Mesangial cell (primary cell): Measurements from ENCODE around the gene ABLIM1. TPM values are rescaled to one million over a fixed set of nuclear protein-coding genes. Genes with fewer than 3 reads are reported as not detected.

Experiments
- total RNA-seq: library from RNA; depleted of rRNA; stranded (reverse); fragments of >200 nt; gene quantifications from 2 replicates; pipeline ENCODE4 v1.2.3, GENCODE V29; 2015

ABLIM1 gene
- total RNA-seq: 7.2 and 33.1 TPM in 2 replicates

DNA sequence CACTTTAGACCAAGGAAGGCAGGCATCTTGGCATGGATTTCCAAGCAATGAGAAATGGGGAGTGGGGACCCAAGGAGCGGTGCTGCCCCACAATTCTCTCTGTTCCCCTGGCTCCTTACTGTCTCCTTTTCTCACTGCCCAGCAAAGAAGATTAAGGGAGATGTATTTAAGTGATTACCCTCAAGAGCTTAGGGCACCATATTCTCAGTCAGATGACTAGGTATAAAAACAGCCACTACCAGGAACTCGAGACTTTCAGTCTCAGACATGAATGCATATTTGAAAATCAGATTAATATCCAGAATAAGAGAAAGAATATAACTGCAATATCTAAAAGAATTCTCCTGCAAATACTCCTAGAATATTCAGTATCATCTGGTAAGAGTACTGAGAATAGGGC, at the start of gene ABLIM1:
Gene ABLIM1, minus strand, starts transcription at position 101 of the 400 bp plus-strand sequence. Its CDS starts 75 bp downstream, at position 26.

DNA sequence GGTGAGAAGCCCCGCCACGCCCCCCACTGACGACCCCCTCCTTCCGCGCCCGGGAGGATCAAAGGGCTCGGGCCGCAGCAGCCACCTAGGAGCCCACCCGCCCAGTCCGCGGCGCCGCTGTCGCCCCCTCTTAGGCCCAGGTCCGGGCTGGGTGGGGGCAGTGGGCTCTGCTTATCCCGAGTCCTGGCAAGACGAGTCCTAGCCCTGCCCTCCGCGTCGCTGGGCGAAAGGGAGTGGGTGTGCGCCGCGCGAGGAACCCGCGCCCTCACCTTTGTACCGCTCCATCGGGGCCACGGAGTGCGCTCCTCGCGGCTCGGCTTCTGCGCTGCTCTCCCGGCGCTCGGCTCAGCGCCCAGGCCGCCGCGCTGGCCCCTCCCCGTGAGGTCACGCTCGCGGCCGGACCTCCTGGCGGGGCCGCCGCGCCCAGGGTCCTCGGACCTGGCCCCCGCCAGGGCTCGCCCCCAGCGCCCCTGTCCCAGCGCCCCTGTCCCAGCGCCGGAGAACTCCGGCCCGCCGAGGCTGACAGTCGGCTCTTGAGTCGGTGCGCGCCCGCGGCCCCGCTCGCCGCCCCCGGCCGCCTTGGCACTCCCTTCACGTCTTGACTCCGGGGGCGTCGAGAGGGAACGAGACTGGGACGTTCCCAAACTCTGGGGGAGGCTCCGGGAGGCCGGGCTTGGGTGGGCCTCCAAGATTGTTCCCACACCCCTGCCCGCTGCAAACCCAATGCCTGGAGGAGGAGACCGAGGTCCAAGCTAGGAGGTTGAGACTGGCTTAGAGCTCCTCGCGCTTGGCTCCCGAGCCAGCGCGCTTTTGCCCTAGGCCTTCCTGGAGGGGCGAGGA, 253.7 kb downstream of the ABLIM1 start, which contains the start of gene AFAP1L2:
Gene AFAP1L2, minus strand, starts transcription at position 332 of the 840 bp plus-strand sequence. Its CDS starts 47 bp downstream, at position 285.

Other genes with a start within 250 kb of the ABLIM1 start
- gene FHIP2A, start 163.5 kb upstream of the ABLIM1 start, total RNA-seq: 19.1 and 19.6 TPM in 2 replicates